Measurements from ENCODE around the gene ARMC5. TPM values are rescaled to one million over a fixed set of nuclear protein-coding genes. Genes with fewer than 3 reads are reported as not detected.

The ARMC5 gene
- total and polyA plus RNA-seq, 10 of the 15 experiments (the other 5 are each of a cell fraction or from before 2014, with no cell fraction given), result 0.06 to 13.2 (median 5.6) TPM

DNA sequence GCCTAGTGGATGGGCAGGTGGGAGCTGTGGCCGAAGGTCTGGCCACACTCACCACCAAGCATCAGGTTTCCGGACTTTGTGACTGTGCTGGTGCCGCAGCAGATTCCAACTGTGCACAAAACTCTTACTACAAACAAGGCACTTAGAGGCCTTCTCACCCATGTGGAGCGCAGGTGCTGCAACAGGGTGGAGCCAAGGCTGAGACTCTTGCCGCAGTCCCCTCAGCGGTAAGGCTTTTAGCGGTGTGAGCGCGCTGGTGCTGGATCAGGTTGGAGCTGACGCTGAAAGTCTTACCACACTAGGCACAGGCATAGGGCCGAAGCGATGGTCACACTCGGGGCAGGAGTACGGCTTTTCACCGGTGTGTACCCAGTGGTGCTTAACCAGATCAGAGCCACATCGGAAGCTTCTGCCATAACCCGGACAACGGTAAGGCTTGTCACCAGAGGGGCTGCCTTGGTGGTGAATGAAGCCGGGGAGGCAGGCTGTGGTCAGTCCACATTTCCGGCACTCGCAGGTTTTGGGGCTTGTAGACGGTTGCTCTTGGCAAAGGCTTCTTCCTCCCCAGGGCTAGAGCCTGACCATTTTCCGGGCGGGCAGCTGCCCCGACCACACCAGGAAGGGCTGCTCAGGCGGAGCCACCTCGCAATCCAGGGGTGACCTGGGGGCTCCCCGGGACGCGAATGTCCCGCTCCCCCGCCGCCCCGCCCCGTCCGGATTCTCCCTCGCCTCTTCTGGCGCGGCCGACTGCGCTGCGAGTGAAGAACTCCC lies 1.0 kb upstream of the ARMC5 start:
- Histone ChIP-seq H3K9ac (ENCODE audit: control insufficient read depth, insufficient read depth, low read length) (peak overlapping the region; percentile 96), H3K36me3 (ENCODE audit: control insufficient read depth in 2 of 2, insufficient read depth in 2 of 2, low read length in 1 of 2) (peaks cover 0 to 11% of the 10 kb centered on the region in 2 experiments; a peak in 2 of 4 replicates), H3K4me2 (ENCODE audit: control insufficient read depth, insufficient read depth) (peak overlapping the region; percentile 97), H3K27ac (ENCODE audit: control insufficient read depth, insufficient read depth) (peak overlapping the region; percentile 100), H3K4me1 (ENCODE audit: control insufficient read depth, insufficient read depth, low read length) (peaks cover 16% of the 10 kb centered on the region), H3K4me3 (peak overlapping the region; percentile 87), H4K20me1 (ENCODE audit: control insufficient read depth, insufficient read depth) (peaks cover 7% of the 10 kb centered on the region; the same call in 1 of the 2 replicates), H3K9me3 (replicated peaks; ENCODE audit: control insufficient read depth, insufficient read depth, low read length) (no peaks in the 10 kb centered on the region), H2AFZ (ENCODE audit: control insufficient read depth, low read depth, low read length) (peak overlapping the region; percentile 98), H3K79me2 (ENCODE audit: control insufficient read depth, insufficient read depth, low read length) (peaks cover 46% of the 10 kb centered on the region), H3K27me3 (replicated peaks in 1 of 2; ENCODE audit: control insufficient read depth in 2 of 2, insufficient read depth in 2 of 2, low read length in 1 of 2) (no peaks in the 10 kb centered on the region)
- FAIRE-seq, result peak; percentile 56
- intact Hi-C loops (cut with micrococcal nuclease; ENCODE audit: unreplicated experiment), result loop anchor here (2.0 to 5.0 kb wide), 2 partner anchors 49 to 243 kb away; partner anchors contain the start of gene RUSF1
- ChIA-PET SMC1A (ENCODE audit: uncharacterized antibody, unreplicated experiment) (interaction anchor here (0.6 to 4.1 kb wide), 12 partner anchors 15 to 504 kb away, joined by 3 to 26 read pairs (median 4); partner anchors contain the start of gene ZNF843), POLR2A (interaction anchor here (0.5 to 4.0 kb wide), 10 partner anchors 38 to 575 kb away, joined by 3 to 20 read pairs (median 5); partner anchors contain the start of genes FUS, ITGAX, ZNF267 and ZNF646), CTCF (interaction anchor here (0.6 to 7.0 kb wide), 13 partner anchors 14 to 419 kb away, joined by 3 to 71 read pairs (median 4); partner anchors contain the start of genes RUSF1, ZNF267 and ZNF843), RAD21 (ENCODE audit: unreplicated experiment) (interaction anchor here (0.5 to 4.0 kb wide), 11 partner anchors 14 to 415 kb away, joined by 3 to 21 read pairs (median 4); partner anchors contain the start of genes ITGAX, ZNF267 and ZNF843)
- in situ Hi-C loops (cut with MboI), result loop anchor here (5.0 kb wide), 2 partner anchors 239 to 409 kb away; no protein-coding TSS in a partner anchor
- no peak for DNase-seq (ENCODE audit: low read depth, low spot score)
- WGBS (ENCODE audit: insufficient coverage, insufficient replicate concordance, low lambda C conversion rate, missing lambda C conversion rate), result under 1% methylated on average over 42 of the region's 42 CpGs
- peak; percentile 38 for ATAC-seq
- BruUV-seq (replicated peaks), result no TSS peak
- TF ChIP-seq STAT3 (IDR thresholded peaks at IDR 0.05; ENCODE audit: low read depth, low read length) (no peak), PAX5 (IDR thresholded peaks at IDR 0.05; ENCODE audit: borderline replicate concordance, low read depth, low read length) (peak; percentile 15; the same call in 1 of the 2 replicates), MYB (IDR thresholded peaks at IDR 0.05; ENCODE audit: borderline replicate concordance, low read depth, low read length) (no peak), SPI1 (IDR thresholded peaks at IDR 0.05; ENCODE audit: borderline replicate concordance, insufficient read depth, low read depth, low read length) (no peak), SRF (IDR thresholded peaks at IDR 0.05; ENCODE audit: low read depth in 2 of 2, low read length in 2 of 2) (no peak), SREBF1 (IDR thresholded peaks at IDR 0.05; ENCODE audit: low read length) (no peak), LARP7 (IDR thresholded peaks at IDR 0.05) (peak; percentile 83), EP300 (IDR thresholded peaks at IDR 0.05; ENCODE audit: borderline replicate concordance in 1 of 2, control insufficient read depth in 1 of 2, low read depth in 2 of 2, low read length in 2 of 2) (no peak; a peak in 1 of 4 replicates), HDGF (IDR thresholded peaks at IDR 0.05) (peak; percentile 41; the same call in 1 of the 2 replicates), DPF2 (IDR thresholded peaks at IDR 0.05) (0 out of 2 replicates have a peak, but pooled peaks have one; percentile 17), PAX8 (IDR thresholded peaks at IDR 0.05) (no peak), EED (IDR thresholded peaks at IDR 0.05; ENCODE audit: low read depth) (peak; percentile 23; the same call in 1 of the 2 replicates), ZSCAN29 (IDR thresholded peaks at IDR 0.05) (peak; percentile 20; the same call in 1 of the 2 replicates), SMAD5 (IDR thresholded peaks at IDR 0.05; ENCODE audit: low read depth) (no peak), TCF12 (IDR thresholded peaks at IDR 0.05; ENCODE audit: low read depth, low read length) (0 out of 2 replicates have a peak, but pooled peaks have one; percentile 21), SIN3A (IDR thresholded peaks at IDR 0.05; ENCODE audit: low read depth, low read length) (peak; percentile 23; the same call in 1 of the 2 replicates), RAD21 (IDR thresholded peaks at IDR 0.05; ENCODE audit: insufficient read depth, low read depth, low read length) (no peak)
- TF ChIP-seq, protein P1, sequence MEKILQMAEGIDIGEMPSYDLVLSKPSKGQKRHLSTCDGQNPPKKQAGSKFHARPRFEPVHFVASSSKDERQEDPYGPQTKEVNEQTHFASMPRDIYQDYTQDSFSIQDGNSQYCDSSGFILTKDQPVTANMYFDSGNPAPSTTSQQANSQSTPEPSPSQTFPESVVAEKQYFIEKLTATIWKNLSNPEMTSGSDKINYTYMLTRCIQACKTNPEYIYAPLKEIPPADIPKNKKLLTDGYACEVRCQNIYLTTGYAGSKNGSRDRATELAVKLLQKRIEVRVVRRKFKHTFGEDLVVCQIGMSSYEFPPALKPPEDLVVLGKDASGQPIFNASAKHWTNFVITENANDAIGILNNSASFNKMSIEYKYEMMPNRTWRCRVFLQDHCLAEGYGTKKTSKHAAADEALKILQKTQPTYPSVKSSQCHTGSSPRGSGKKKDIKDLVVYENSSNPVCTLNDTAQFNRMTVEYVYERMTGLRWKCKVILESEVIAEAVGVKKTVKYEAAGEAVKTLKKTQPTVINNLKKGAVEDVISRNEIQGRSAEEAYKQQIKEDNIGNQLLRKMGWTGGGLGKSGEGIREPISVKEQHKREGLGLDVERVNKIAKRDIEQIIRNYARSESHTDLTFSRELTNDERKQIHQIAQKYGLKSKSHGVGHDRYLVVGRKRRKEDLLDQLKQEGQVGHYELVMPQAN (conservative IDR thresholded peaks at IDR 0.05), result peak; percentile 43; the same call in 1 of the 2 replicates
- TF ChIP-seq, protein P2, sequence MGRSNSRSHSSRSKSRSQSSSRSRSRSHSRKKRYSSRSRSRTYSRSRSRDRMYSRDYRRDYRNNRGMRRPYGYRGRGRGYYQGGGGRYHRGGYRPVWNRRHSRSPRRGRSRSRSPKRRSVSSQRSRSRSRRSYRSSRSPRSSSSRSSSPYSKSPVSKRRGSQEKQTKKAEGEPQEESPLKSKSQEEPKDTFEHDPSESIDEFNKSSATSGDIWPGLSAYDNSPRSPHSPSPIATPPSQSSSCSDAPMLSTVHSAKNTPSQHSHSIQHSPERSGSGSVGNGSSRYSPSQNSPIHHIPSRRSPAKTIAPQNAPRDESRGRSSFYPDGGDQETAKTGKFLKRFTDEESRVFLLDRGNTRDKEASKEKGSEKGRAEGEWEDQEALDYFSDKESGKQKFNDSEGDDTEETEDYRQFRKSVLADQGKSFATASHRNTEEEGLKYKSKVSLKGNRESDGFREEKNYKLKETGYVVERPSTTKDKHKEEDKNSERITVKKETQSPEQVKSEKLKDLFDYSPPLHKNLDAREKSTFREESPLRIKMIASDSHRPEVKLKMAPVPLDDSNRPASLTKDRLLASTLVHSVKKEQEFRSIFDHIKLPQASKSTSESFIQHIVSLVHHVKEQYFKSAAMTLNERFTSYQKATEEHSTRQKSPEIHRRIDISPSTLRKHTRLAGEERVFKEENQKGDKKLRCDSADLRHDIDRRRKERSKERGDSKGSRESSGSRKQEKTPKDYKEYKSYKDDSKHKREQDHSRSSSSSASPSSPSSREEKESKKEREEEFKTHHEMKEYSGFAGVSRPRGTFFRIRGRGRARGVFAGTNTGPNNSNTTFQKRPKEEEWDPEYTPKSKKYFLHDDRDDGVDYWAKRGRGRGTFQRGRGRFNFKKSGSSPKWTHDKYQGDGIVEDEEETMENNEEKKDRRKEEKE (IDR thresholded peaks at IDR 0.05), result 0 out of 2 replicates have a peak, but pooled peaks have one; percentile 16

Data from GM12878 (cell line).